ENCODE measurements around the gene STARD4.

GRCh38 chr5:111513131-111513520 lies 791 bp upstream of the STARD4 start:
- TF ChIP-seq CTCF (IDR thresholded peaks at IDR 0.05) (no peak), POLR2A (IDR thresholded peaks at IDR 0.05) (no peak)

Data from thyroid gland (tissue), 4 donors.